ENCODE results near the gene MTPN. TPM values are rescaled to one million over a fixed set of nuclear protein-coding genes. Genes with fewer than 3 reads are reported as not detected.

The MTPN gene
- total RNA-seq, 4 donors from 2014 or later, result 51.8 to 81.7 (median 79.1) TPM

GRCh38 chr7:135962802-135963201 is 14.4 kb downstream of the MTPN start:
- DNase-seq (ENCODE audit: low spot score in 2 of 2), result no peak
- Histone ChIP-seq H3K36me3 (no peaks in the 10 kb centered on the region), H3K4me3 (no peak overlapping the region), H3K9me3 (no peaks in the 10 kb centered on the region), H3K4me1 (peaks cover 25% of the 10 kb centered on the region), H3K27ac (no peak overlapping the region), H3K27me3 (no peaks in the 10 kb centered on the region)
- no peak for TF ChIP-seq CTCF (IDR thresholded peaks at IDR 0.05)
- WGBS, result 84% methylated on average over 4 of the region's 4 CpGs

- no peaks in the 10 kb centered on the region for H3K27me3 ChIP-seq
- H3K9me3 ChIP-seq, result no peaks in the 10 kb centered on the region
- no peak overlapping the region for H3K27ac ChIP-seq
- DNase-seq (ENCODE audit: low spot score in 2 of 2), result no peak
- WGBS, result 88% methylated on average over 6 of the region's 6 CpGs
- H3K4me3 ChIP-seq, result no peak overlapping the region
- H3K4me1 ChIP-seq, result peaks cover 25% of the 10 kb centered on the region
- no peak for TF ChIP-seq POLR2AphosphoS5 (IDR thresholded peaks at IDR 0.05)
- no peak for TF ChIP-seq POLR2A (IDR thresholded peaks at IDR 0.05)
- no peak for TF ChIP-seq CTCF (IDR thresholded peaks at IDR 0.05)
- TF ChIP-seq EP300 (IDR thresholded peaks at IDR 0.05), result no peak
- H3K36me3 ChIP-seq, result no peaks in the 10 kb centered on the region
Observed at GRCh38 chr7:135960709-135961451, 16.3 kb downstream of the MTPN start.

- no peaks in the 10 kb centered on the region for H3K36me3 ChIP-seq
- H3K27me3 ChIP-seq, result no peaks in the 10 kb centered on the region
- peaks cover 23% of the 10 kb centered on the region for H3K4me1 ChIP-seq
- H3K4me3 ChIP-seq, result no peak overlapping the region
- no peak overlapping the region for H3K27ac ChIP-seq
- DNase-seq (ENCODE audit: low spot score in 2 of 2), result no peak
- TF ChIP-seq POLR2A (IDR thresholded peaks at IDR 0.05) (no peak), CTCF (IDR thresholded peaks at IDR 0.05) (no peak), POLR2AphosphoS5 (IDR thresholded peaks at IDR 0.05) (no peak), EP300 (IDR thresholded peaks at IDR 0.05) (no peak)
- no peaks in the 10 kb centered on the region for H3K9me3 ChIP-seq
Observed at GRCh38 chr7:135959646-135960363, 17.4 kb downstream of the MTPN start.

GRCh38 chr7:135958173-135958572 is 19.0 kb downstream of the MTPN start:
- no peaks in the 10 kb centered on the region for H3K27me3 ChIP-seq
- TF ChIP-seq EP300 (IDR thresholded peaks at IDR 0.05), result no peak
- no peak for TF ChIP-seq POLR2A (IDR thresholded peaks at IDR 0.05)
- no peak for TF ChIP-seq POLR2AphosphoS5 (IDR thresholded peaks at IDR 0.05)
- no peak for TF ChIP-seq CTCF (IDR thresholded peaks at IDR 0.05)
- H3K4me1 ChIP-seq, result peaks cover 14% of the 10 kb centered on the region
- H3K36me3 ChIP-seq, result no peaks in the 10 kb centered on the region
- no peak overlapping the region for H3K27ac ChIP-seq
- 74% methylated on average over 1 of the region's 1 CpG for WGBS
- H3K4me3 ChIP-seq, result no peak overlapping the region
- DNase-seq (ENCODE audit: low spot score in 2 of 2), result no peak
- no peaks in the 10 kb centered on the region for H3K9me3 ChIP-seq

- WGBS, result 92% methylated on average over 2 of the region's 2 CpGs
- peaks cover 9% of the 10 kb centered on the region for H3K4me1 ChIP-seq
- DNase-seq (ENCODE audit: low spot score in 2 of 2), result no peak
- no peak overlapping the region for H3K27ac ChIP-seq
- H3K36me3 ChIP-seq, result no peaks in the 10 kb centered on the region
- H3K27me3 ChIP-seq, result no peaks in the 10 kb centered on the region
- no peak overlapping the region for H3K4me3 ChIP-seq
- H3K9me3 ChIP-seq, result no peaks in the 10 kb centered on the region
- TF ChIP-seq POLR2A (IDR thresholded peaks at IDR 0.05) (no peak), POLR2AphosphoS5 (IDR thresholded peaks at IDR 0.05) (no peak), CTCF (IDR thresholded peaks at IDR 0.05) (no peak), EP300 (IDR thresholded peaks at IDR 0.05) (no peak)
Observed at GRCh38 chr7:135957627-135958026, 19.5 kb downstream of the MTPN start.
